Vagina (tissue), 2 donors: Measurements from ENCODE around the gene TBX21. TPM values are rescaled to one million over a fixed set of nuclear protein-coding genes. Genes with fewer than 3 reads are reported as not detected.
A peak's percentile ranks its signal among the peaks of the same experiment; 100 is the strongest.

ENCODE experiments used
- DNase-seq, 2 donors: peaks; one replicate each; pipeline ENCODE4 v3.0.0-alpha.2; 2017; ENCODE audit errors: extremely low spot score in 2 of 2
- H3K27ac ChIP-seq: fragments of 200-600 bp; sonication (generic); one replicate; pipeline ENCODE4 v1.5.1; 2019
- H3K27me3 ChIP-seq: fragments of 200-600 bp; sonication (generic); one replicate; pipeline ENCODE4 v1.5.1; 2019
- H3K36me3 ChIP-seq, 2 donors: fragments of 200-600 bp; sonication (generic); one replicate each; pipeline ENCODE4 v1.5.1; 2017 to 2019
- H3K4me1 ChIP-seq: fragments of 200-600 bp; sonication (generic); one replicate; pipeline ENCODE4 v1.5.1; 2019
- H3K4me3 ChIP-seq, 2 donors: fragments of 200-600 bp; sonication (generic); 1 replicate in 1 of 2; 2 replicates in 1 of 2; pipeline ENCODE4 v1.5.1; 2016 to 2019
- H3K9me3 ChIP-seq: fragments of 200-600 bp; sonication (generic); one replicate; pipeline ENCODE4 v1.5.1; 2019
- CTCF ChIP-seq, 3 experiments: fragments of 450-650 bp in 2 of 3; fragments of 200-600 bp in 1 of 3; sonication (generic) in 1 of 3; IDR thresholded peaks; one replicate each; pipeline ENCODE4 v1.5.1; 2017 to 2019; ENCODE audit warnings: antibody characterized with exemption in 3 of 3, mild to moderate bottlenecking in 2 of 3, moderate library complexity in 2 of 3
- POLR2A ChIP-seq, 2 donors: fragments of 450-650 bp; IDR thresholded peaks; one replicate each; pipeline ENCODE4 v1.6.1; 2017; ENCODE audit warnings: antibody characterized with exemption in 2 of 2, mild to moderate bottlenecking in 2 of 2, moderate library complexity in 2 of 2
- POLR2AphosphoS5 ChIP-seq, 2 donors: sonication (generic); formaldehyde crosslinking; IDR thresholded peaks; one replicate each; pipeline ENCODE4 v1.9.0; 2017; ENCODE audit warnings: antibody characterized with exemption in 2 of 2, mild to moderate bottlenecking in 2 of 2, low read depth in 1 of 2; ENCODE audit not compliant: insufficient read depth in 1 of 2
- intact Hi-C: fragments of 100-400 bp; cut with DNase I; formaldehyde crosslinking; loops from one replicate; pipeline ENCODE4 v1.15.1; 2023
- total RNA-seq: library from RNA; depleted of rRNA; stranded (reverse); fragments of >200 nt; gene quantifications from one replicate; pipeline ENCODE4 v1.2.3, GENCODE V29; 2016

TBX21 gene
- total RNA-seq, 1 donor from 2014 or later, result 2.9 TPM

- H3K4me1 ChIP-seq, result peaks cover 5% of the 10 kb centered on the region
These were observed 46.2 kb upstream of the TBX21 start for GRCh38 chr17:47686664-47687327.

GRCh38 chr17:47687328-47687690 is 45.7 kb upstream of the TBX21 start:
- H3K27ac ChIP-seq, result no peak overlapping the region
- no peak for DNase-seq
- H3K27me3 ChIP-seq, result no peaks in the 10 kb centered on the region
- no peak overlapping the region for H3K4me3 ChIP-seq
- H3K4me1 ChIP-seq, result peaks cover 5% of the 10 kb centered on the region
- peaks cover 3 to 11% of the 10 kb centered on the region in 2 donors for H3K36me3 ChIP-seq
- no peak for TF ChIP-seq POLR2AphosphoS5 (IDR thresholded peaks at IDR 0.05; ENCODE audit: insufficient read depth in 1 of 2, low read depth in 1 of 2)
- TF ChIP-seq CTCF (IDR thresholded peaks at IDR 0.05), result no peak
- TF ChIP-seq POLR2A (IDR thresholded peaks at IDR 0.05), result no peak
- H3K9me3 ChIP-seq, result no peaks in the 10 kb centered on the region
- intact Hi-C loops, result no loop called here

More at GRCh38 chr17:47686664-47687327, 46.2 kb upstream of the TBX21 start:
- DNase-seq, result no peak
- Histone ChIP-seq H3K36me3 (peaks cover 4 to 16% of the 10 kb centered on the region in 2 donors), H3K27me3 (no peaks in the 10 kb centered on the region), H3K27ac (no peak overlapping the region), H3K9me3 (no peaks in the 10 kb centered on the region), H3K4me3 (no peak overlapping the region)
- intact Hi-C loops, result no loop called here
- no peak for TF ChIP-seq CTCF (IDR thresholded peaks at IDR 0.05)
- TF ChIP-seq POLR2AphosphoS5 (IDR thresholded peaks at IDR 0.05; ENCODE audit: insufficient read depth in 1 of 2, low read depth in 1 of 2), result no peak
- no peak for TF ChIP-seq POLR2A (IDR thresholded peaks at IDR 0.05)

- H3K4me3 ChIP-seq, result no peak overlapping the region
- no peak for TF ChIP-seq POLR2A (IDR thresholded peaks at IDR 0.05)
- no peak overlapping the region for H3K27ac ChIP-seq
- H3K36me3 ChIP-seq, result peaks cover 0 to 7% of the 10 kb centered on the region in 2 donors
- H3K4me1 ChIP-seq, result peaks cover 8% of the 10 kb centered on the region
- intact Hi-C loops, result no loop called here
- no peaks in the 10 kb centered on the region for H3K9me3 ChIP-seq
- DNase-seq, result no peak
- H3K27me3 ChIP-seq, result no peaks in the 10 kb centered on the region
These were observed 45.3 kb upstream of the TBX21 start for GRCh38 chr17:47687748-47688147.

GRCh38 chr17:47690121-47690520 is 42.9 kb upstream of the TBX21 start:
- H3K27me3 ChIP-seq, result no peaks in the 10 kb centered on the region
- no peak for DNase-seq
- no peaks in the 10 kb centered on the region for H3K36me3 ChIP-seq
- intact Hi-C loops, result no loop called here
- H3K9me3 ChIP-seq, result no peaks in the 10 kb centered on the region
- no peak overlapping the region for H3K4me3 ChIP-seq
- H3K27ac ChIP-seq, result no peak overlapping the region
- peaks cover 21% of the 10 kb centered on the region for H3K4me1 ChIP-seq
- TF ChIP-seq CTCF (IDR thresholded peaks at IDR 0.05), result no peak
- no peak for TF ChIP-seq POLR2AphosphoS5 (IDR thresholded peaks at IDR 0.05; ENCODE audit: insufficient read depth in 1 of 2, low read depth in 1 of 2)
- no peak for TF ChIP-seq POLR2A (IDR thresholded peaks at IDR 0.05)

DNA sequence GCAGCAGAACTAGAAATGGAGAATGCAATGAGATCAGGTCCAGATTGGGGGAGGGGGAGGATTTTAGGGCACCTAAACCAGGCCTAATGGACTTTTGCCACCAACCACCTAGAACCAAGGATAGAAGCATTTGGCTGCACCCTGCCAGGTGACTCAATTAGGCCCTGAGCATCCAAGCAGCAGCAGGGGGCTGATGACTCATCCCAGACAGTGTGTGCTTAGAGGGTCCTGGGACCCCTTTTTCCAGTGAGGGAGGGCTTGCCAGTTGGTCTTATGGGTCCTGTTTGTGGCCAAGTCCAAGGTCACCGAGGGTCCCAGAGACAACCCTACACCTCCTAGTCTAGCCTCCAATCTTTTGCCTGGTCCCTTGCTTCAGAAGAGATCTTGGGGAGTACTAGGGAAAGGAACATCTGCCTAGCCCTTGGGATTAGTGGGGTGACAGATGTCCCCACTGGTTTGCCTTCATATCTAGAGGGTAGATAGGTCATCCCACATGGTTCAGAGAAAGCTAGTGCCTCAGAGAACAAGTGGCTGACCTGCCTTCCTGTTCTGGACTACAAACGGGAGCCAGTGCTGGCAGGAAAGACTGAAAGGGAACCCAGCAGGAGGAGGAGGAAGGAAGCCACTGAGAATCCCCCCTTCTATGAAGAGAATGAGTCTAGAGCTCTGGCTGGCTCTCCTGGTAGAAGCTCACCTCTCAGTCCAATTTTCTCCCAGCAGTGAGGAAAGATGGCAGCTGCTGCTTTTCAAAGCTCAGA is 40.7 kb upstream of the TBX21 start:
- H3K9me3 ChIP-seq, result no peaks in the 10 kb centered on the region
- peaks cover 35% of the 10 kb centered on the region for H3K4me1 ChIP-seq
- TF ChIP-seq POLR2AphosphoS5 (IDR thresholded peaks at IDR 0.05; ENCODE audit: insufficient read depth in 1 of 2, low read depth in 1 of 2), result no peak
- no peak for TF ChIP-seq CTCF (IDR thresholded peaks at IDR 0.05)
- no peak for TF ChIP-seq POLR2A (IDR thresholded peaks at IDR 0.05)
- H3K27me3 ChIP-seq, result no peaks in the 10 kb centered on the region
- no peak for DNase-seq
- H3K4me3 ChIP-seq, result peak overlapping the region in 1 of 2 donors; percentile 75
- H3K27ac ChIP-seq, result no peak overlapping the region
- intact Hi-C loops, result no loop called here
- no peaks in the 10 kb centered on the region for H3K36me3 ChIP-seq
